Measurements from ENCODE around the gene ORM1. TPM values are rescaled to one million over a fixed set of nuclear protein-coding genes. Genes with fewer than 3 reads are reported as not detected.
"Not testable (repeated sequence)": the region's sequence is repeated elsewhere in the genome, so short reads cannot be mapped to it uniquely, and the experiment has no call there.

The ORM1 gene
- total and polyA plus RNA-seq, 12 donors, result 2.9 to 26.0 (median 5.1) TPM; not detected in 1

GRCh38 chr9:114327749-114328148 lies 4.9 kb downstream of the ORM1 start:
- WGBS, 4 donors, result 97 to 100% (median 97%) methylated on average over 3 to 8 of the region's 8 CpGs
- no peaks in the 10 kb centered on the region for H3K27me3 ChIP-seq
- no peak for TF ChIP-seq POLR2A (IDR thresholded peaks at IDR 0.05)
- TF ChIP-seq, protein P1, sequence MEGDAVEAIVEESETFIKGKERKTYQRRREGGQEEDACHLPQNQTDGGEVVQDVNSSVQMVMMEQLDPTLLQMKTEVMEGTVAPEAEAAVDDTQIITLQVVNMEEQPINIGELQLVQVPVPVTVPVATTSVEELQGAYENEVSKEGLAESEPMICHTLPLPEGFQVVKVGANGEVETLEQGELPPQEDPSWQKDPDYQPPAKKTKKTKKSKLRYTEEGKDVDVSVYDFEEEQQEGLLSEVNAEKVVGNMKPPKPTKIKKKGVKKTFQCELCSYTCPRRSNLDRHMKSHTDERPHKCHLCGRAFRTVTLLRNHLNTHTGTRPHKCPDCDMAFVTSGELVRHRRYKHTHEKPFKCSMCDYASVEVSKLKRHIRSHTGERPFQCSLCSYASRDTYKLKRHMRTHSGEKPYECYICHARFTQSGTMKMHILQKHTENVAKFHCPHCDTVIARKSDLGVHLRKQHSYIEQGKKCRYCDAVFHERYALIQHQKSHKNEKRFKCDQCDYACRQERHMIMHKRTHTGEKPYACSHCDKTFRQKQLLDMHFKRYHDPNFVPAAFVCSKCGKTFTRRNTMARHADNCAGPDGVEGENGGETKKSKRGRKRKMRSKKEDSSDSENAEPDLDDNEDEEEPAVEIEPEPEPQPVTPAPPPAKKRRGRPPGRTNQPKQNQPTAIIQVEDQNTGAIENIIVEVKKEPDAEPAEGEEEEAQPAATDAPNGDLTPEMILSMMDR (IDR thresholded peaks at IDR 0.05), result no peak
- H3K4me3 ChIP-seq, result no peak overlapping the region
- H3K36me3 ChIP-seq (replicated peaks in 1 of 2), result no peaks in the 10 kb centered on the region
- no peaks in the 10 kb centered on the region for H3K9me3 ChIP-seq (replicated peaks in 1 of 3)
- no peak overlapping the region for H3K27ac ChIP-seq
- intact Hi-C loops (cut with DNase I), result no loop called here
- no peaks in the 10 kb centered on the region for H3K4me1 ChIP-seq (replicated peaks in 1 of 2)
- DNase-seq, result no peak

DNA sequence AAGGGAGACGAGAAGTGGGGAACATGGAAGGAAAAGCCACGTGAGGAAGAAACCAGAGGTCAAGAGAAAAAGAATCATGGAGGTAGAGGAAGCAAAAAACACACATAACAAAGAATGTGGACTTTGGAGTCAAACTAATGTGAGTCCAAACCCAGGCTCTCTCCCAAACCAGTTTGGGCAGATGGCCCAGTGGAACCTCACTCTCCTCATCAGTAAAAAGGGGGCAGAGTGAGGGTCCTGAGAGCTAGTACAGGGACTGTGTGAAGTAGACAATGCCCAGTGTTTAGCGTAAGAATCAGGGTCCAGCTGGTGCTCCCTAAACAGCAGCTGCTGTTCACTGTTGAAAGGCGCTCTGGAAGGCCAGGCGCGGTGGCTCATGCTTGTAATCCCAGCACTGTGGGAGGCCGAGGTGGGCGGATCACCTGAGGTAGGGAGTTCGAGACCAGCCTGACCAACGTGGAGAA lies 5.5 kb downstream of the ORM1 start:
- H3K4me1 ChIP-seq (replicated peaks in 1 of 2); H3K27me3 ChIP-seq; intact Hi-C loops (cut with DNase I); H3K27ac ChIP-seq; H3K4me3 ChIP-seq; DNase-seq; H3K36me3 ChIP-seq (replicated peaks in 1 of 2); H3K9me3 ChIP-seq (replicated peaks in 1 of 3): not testable (repeated sequence)
- 81 to 90% (median 88%) methylated on average over 10 of the region's 10 CpGs for WGBS, 4 donors

GRCh38 chr9:114328937-114329624 lies 6.2 kb downstream of the ORM1 start:
- H3K4me1 ChIP-seq (replicated peaks in 1 of 2); H3K27ac ChIP-seq; H3K4me3 ChIP-seq; intact Hi-C loops (cut with DNase I); H3K27me3 ChIP-seq; H3K36me3 ChIP-seq (replicated peaks in 1 of 2); H3K9me3 ChIP-seq (replicated peaks in 1 of 3): not testable (repeated sequence)
- WGBS, 4 donors, result 55 to 63% (median 59%) methylated on average over 8 to 11 of the region's 12 CpGs
- peak in 6 of 7 donors; percentile 35 to 71 (median 58) for DNase-seq

DNA sequence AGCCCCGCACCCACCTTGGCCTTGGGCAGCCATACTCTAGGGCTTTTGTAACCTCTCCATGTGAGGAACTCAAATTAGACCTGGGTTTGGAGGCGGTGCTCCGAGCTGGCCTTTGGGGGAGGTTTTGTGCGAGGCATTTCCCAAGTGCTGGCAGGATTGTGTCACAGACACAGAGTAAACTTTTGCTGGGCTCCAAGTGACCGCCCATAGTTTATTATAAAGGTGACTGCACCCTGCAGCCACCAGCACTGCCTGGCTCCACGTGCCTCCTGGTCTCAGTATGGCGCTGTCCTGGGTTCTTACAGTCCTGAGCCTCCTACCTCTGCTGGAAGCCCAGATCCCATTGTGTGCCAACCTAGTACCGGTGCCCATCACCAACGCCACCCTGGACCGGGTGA lies 6.7 kb downstream of the ORM1 start, which contains the start of gene ORM2:
Gene ORM2, plus strand, starts transcription at position 245 of the 398 bp plus-strand sequence. Its CDS starts 36 bp downstream, at position 281.
- H3K27ac ChIP-seq; H3K4me1 ChIP-seq (replicated peaks in 1 of 2); H3K4me3 ChIP-seq; H3K36me3 ChIP-seq (replicated peaks in 1 of 2); H3K27me3 ChIP-seq; H3K9me3 ChIP-seq (replicated peaks in 1 of 3); intact Hi-C loops (cut with DNase I); DNase-seq: not testable (repeated sequence)
- WGBS, 4 donors, result no CpG with 5 or more reads among the region's 10 CpGs

GRCh38 chr9:114330636-114331035 lies 7.7 kb downstream of the ORM1 start:
- DNase-seq, result no peak
- 51 to 68% (median 63%) methylated on average over 10 of the region's 10 CpGs for WGBS, 4 donors
- intact Hi-C loops (cut with DNase I), result no loop called here
- Histone ChIP-seq H3K4me3 (no peak overlapping the region), H3K36me3 (replicated peaks in 1 of 2) (no peaks in the 10 kb centered on the region), H3K27ac (no peak overlapping the region), H3K9me3 (replicated peaks in 1 of 3) (no peaks in the 10 kb centered on the region), H3K4me1 (replicated peaks in 1 of 2) (no peaks in the 10 kb centered on the region), H3K27me3 (no peaks in the 10 kb centered on the region)
- TF ChIP-seq, protein P1 (IDR thresholded peaks at IDR 0.05), result no peak
- TF ChIP-seq POLR2A (IDR thresholded peaks at IDR 0.05), result no peak

GRCh38 chr9:114331229-114332195 lies 8.6 kb downstream of the ORM1 start:
- H3K4me1 ChIP-seq (replicated peaks in 1 of 2); H3K27me3 ChIP-seq; intact Hi-C loops (cut with DNase I); DNase-seq; H3K9me3 ChIP-seq (replicated peaks in 1 of 3); H3K36me3 ChIP-seq (replicated peaks in 1 of 2); H3K27ac ChIP-seq; H3K4me3 ChIP-seq: not testable (repeated sequence)
- WGBS, 4 donors, result 78 to 94% (median 84%) methylated on average over 5 to 15 of the region's 19 CpGs

GRCh38 chr9:114332474-114333040 lies 9.7 kb downstream of the ORM1 start:
- H3K27me3 ChIP-seq; H3K27ac ChIP-seq; H3K9me3 ChIP-seq (replicated peaks in 1 of 3); H3K4me3 ChIP-seq; H3K4me1 ChIP-seq (replicated peaks in 1 of 2); intact Hi-C loops (cut with DNase I): not testable (repeated sequence)
- WGBS, 4 donors, result 50 to 68% (median 58%) methylated on average over 2 to 4 of the region's 4 CpGs
- peak in 1 of 7 donors; percentile 45 for DNase-seq
- peaks cover 0 to 12% of the 10 kb centered on the region in 2 donors for H3K36me3 ChIP-seq (replicated peaks in 1 of 2)

DNA sequence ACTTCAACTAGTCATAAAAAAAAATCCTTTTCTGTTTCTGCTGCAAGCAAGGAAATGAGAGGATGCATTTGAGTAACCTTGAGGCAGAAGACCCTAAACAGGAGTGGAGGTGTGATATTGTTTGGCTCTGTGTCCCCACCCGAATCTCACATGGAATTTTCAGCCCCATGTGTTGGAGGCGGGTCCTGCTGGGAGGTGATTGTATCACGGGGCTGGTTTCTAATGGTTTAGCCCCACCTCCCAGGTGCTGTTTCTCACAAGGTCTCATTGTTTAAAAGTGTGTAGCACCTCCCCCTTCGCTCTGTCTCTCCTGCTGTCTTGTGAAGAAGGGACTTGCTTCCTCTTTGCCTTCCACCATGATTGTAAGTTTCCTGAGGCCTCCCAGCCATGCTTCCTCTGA lies 10.8 kb downstream of the ORM1 start:
- H3K9me3 ChIP-seq (replicated peaks in 1 of 3); H3K4me3 ChIP-seq; H3K27me3 ChIP-seq; H3K27ac ChIP-seq; H3K4me1 ChIP-seq (replicated peaks in 1 of 2); intact Hi-C loops (cut with DNase I); DNase-seq: not testable (repeated sequence)
- peaks cover 0 to 24% of the 10 kb centered on the region in 2 donors for H3K36me3 ChIP-seq (replicated peaks in 1 of 2)
- 67 to 89% (median 82%) methylated on average over 1 to 3 of the region's 4 CpGs for WGBS, 4 donors

Measured in adrenal gland (tissue), 12 donors.